Glutamatergic neuron (in vitro differentiated cells): Measurements from ENCODE around the gene CFAP97D1. TPM values are rescaled to one million over a fixed set of nuclear protein-coding genes. Genes with fewer than 3 reads are reported as not detected.

Experiments used
- DNase-seq: peaks from one replicate; pipeline ENCODE4 v3.0.0; 2022
- H3K27ac Mint-ChIP-seq: one replicate; pipeline ENCODE4 v1.8.0; 2020; ENCODE audit warnings: mild to moderate bottlenecking, mixed read lengths, inconsistent platforms; ENCODE audit not compliant: unreplicated experiment
- H3K27me3 Mint-ChIP-seq: one replicate; pipeline ENCODE4 v1.8.0; 2020; ENCODE audit warnings: mild to moderate bottlenecking, moderate library complexity, mixed read lengths, inconsistent platforms; ENCODE audit not compliant: unreplicated experiment
- H3K36me3 Mint-ChIP-seq: one replicate; pipeline ENCODE4 v1.8.0; 2020; ENCODE audit warnings: mild to moderate bottlenecking, mixed read lengths, inconsistent platforms; ENCODE audit not compliant: unreplicated experiment
- H3K4me1 Mint-ChIP-seq: one replicate; pipeline ENCODE4 v1.8.0; 2020; ENCODE audit warnings: mild to moderate bottlenecking, low read depth, mixed read lengths, inconsistent platforms; ENCODE audit not compliant: unreplicated experiment
- H3K4me3 Mint-ChIP-seq: one replicate; pipeline ENCODE4 v1.8.0; 2020; ENCODE audit warnings: mild to moderate bottlenecking, mixed read lengths, inconsistent platforms; ENCODE audit not compliant: unreplicated experiment
- H3K9me3 Mint-ChIP-seq: one replicate; pipeline ENCODE4 v1.8.0; 2020; ENCODE audit warnings: mild to moderate bottlenecking, moderate library complexity, mixed read lengths, inconsistent platforms; ENCODE audit not compliant: unreplicated experiment
- total RNA-seq: library from RNA; stranded (reverse); fragmentation: NEBNext Ultra II Directional; extraction: Animal tissue kit (Norgen Biotek cat#: 25700); gene quantifications from one replicate; pipeline ENCODE4 v1.2.1, GENCODE V29; 2021; ENCODE audit not compliant: unreplicated experiment
- TF ChIP-seq, protein P1 (sequence below): fragments of 200-600 bp; sonication (generic); IDR thresholded peaks from one replicate; pipeline ENCODE4 v1.5.0; 2021; ENCODE audit not compliant: partially characterized antibody, unreplicated experiment

The CFAP97D1 gene
- total RNA-seq, 1 donor from 2014 or later = not detected

DNA sequence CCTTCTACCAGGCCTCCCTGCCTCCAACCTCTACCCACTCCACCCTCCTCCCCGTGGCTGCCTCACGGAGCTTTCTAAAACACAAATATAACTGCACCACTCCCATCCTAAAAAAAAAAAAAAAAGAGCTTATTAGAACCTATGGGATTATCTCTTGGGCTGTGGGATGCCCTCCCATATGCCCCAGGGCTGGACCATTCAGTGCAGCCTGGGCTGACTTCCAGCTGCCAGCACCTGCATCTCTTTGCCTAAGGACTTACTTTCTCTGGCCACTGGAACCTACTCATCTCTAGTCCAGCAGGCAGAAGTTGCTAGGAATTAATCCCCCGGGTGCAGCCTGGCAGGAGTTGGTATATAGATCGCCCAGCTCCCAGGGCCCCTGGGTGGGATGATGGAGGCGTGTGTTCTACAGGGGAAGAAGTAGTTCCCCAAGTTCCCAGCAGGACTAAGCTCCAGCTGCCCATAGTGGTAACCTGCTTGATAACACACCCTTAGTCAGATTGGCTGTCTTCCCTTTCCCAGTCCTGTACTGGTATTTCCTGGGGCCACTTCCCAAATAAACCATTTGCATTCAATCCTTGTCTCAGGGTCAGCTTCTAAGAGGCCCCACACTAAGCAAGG lies 42.4 kb downstream of the CFAP97D1 start:
- no peak for DNase-seq
- TF ChIP-seq, protein P1, sequence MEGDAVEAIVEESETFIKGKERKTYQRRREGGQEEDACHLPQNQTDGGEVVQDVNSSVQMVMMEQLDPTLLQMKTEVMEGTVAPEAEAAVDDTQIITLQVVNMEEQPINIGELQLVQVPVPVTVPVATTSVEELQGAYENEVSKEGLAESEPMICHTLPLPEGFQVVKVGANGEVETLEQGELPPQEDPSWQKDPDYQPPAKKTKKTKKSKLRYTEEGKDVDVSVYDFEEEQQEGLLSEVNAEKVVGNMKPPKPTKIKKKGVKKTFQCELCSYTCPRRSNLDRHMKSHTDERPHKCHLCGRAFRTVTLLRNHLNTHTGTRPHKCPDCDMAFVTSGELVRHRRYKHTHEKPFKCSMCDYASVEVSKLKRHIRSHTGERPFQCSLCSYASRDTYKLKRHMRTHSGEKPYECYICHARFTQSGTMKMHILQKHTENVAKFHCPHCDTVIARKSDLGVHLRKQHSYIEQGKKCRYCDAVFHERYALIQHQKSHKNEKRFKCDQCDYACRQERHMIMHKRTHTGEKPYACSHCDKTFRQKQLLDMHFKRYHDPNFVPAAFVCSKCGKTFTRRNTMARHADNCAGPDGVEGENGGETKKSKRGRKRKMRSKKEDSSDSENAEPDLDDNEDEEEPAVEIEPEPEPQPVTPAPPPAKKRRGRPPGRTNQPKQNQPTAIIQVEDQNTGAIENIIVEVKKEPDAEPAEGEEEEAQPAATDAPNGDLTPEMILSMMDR = no peak
- Mint-ChIP-seq H3K27ac (no peak overlapping the region), H3K9me3 (peaks cover 1% of the 10 kb centered on the region), H3K4me1 (peaks cover 6% of the 10 kb centered on the region), H3K4me3 (no peak overlapping the region), H3K36me3 (no peaks in the 10 kb centered on the region), H3K27me3 (peaks cover 5% of the 10 kb centered on the region)

- Mint-ChIP-seq H3K36me3 (no peaks in the 10 kb centered on the region), H3K27me3 (peaks cover 5% of the 10 kb centered on the region), H3K9me3 (peaks cover 3% of the 10 kb centered on the region), H3K27ac (no peak overlapping the region), H3K4me3 (no peak overlapping the region), H3K4me1 (peaks cover 10% of the 10 kb centered on the region)
- TF ChIP-seq, protein P1 = no peak
- no peak for DNase-seq
These were observed 43.3 kb downstream of the CFAP97D1 start for GRCh38 chr17:43823350-43824084.

- peaks cover 10% of the 10 kb centered on the region for H3K4me1 Mint-ChIP-seq
These were observed 45.3 kb downstream of the CFAP97D1 start for GRCh38 chr17:43825567-43825966.

DNA sequence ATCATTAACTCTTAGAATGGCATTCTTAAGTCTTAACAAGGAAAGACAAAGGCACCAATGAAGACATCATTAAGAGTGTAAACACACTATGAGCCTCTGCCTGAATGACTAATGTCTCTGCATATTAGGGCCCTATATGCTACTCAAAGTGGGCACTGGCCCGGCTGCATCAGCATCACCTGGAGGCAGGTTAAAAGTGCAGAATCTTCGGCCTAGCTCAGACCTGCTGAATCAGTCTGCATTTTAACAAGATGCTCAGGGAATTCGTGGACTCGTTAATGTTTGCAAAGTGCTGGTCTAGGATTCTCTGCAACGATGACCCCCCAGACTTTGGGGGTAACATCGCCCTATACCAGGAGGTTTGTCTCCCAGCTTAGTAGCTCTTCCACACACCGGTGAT lies 46.0 kb downstream of the CFAP97D1 start:
- Mint-ChIP-seq H3K36me3 (no peaks in the 10 kb centered on the region), H3K4me3 (no peak overlapping the region), H3K27ac (no peak overlapping the region), H3K27me3 (peaks cover 2% of the 10 kb centered on the region), H3K9me3 (peaks cover 7% of the 10 kb centered on the region), H3K4me1 (peaks cover 12% of the 10 kb centered on the region)
- DNase-seq = no peak
- TF ChIP-seq, protein P1 = no peak

More at GRCh38 chr17:43825567-43825966, 45.3 kb downstream of the CFAP97D1 start:
- no peak overlapping the region for H3K4me3 Mint-ChIP-seq
- H3K9me3 Mint-ChIP-seq = peaks cover 3% of the 10 kb centered on the region
- H3K27ac Mint-ChIP-seq = no peak overlapping the region
- TF ChIP-seq, protein P1 = no peak
- no peak for DNase-seq
- H3K27me3 Mint-ChIP-seq = peaks cover 2% of the 10 kb centered on the region
- no peaks in the 10 kb centered on the region for H3K36me3 Mint-ChIP-seq

GRCh38 chr17:43827596-43827995 lies 47.4 kb downstream of the CFAP97D1 start:
- no peaks in the 10 kb centered on the region for H3K36me3 Mint-ChIP-seq
- TF ChIP-seq, protein P1 = no peak
- H3K4me3 Mint-ChIP-seq = no peak overlapping the region
- H3K27ac Mint-ChIP-seq = no peak overlapping the region
- H3K4me1 Mint-ChIP-seq = peaks cover 9% of the 10 kb centered on the region
- peaks cover 2% of the 10 kb centered on the region for H3K27me3 Mint-ChIP-seq
- H3K9me3 Mint-ChIP-seq = peaks cover 7% of the 10 kb centered on the region
- DNase-seq = no peak
